SK-N-SH (cell line): ENCODE results near the gene DPEP3. TPM values are rescaled to one million over a fixed set of nuclear protein-coding genes. Genes with fewer than 3 reads are reported as not detected.
"Not testable (repeated sequence)": the region's sequence is repeated elsewhere in the genome, so short reads cannot be mapped to it uniquely, and the experiment has no call there.

Experiments
- CTCF ChIA-PET: fragments of 300-600, 350-600 bp; formaldehyde crosslinking; extraction: SDS; loops from one replicate; lab custom pipeline; 2021; lab: Yijun Ruan, JAX
- POLR2A ChIA-PET: fragments of 350-600 bp; sonication (Branson Sonifier 250); formaldehyde crosslinking; extraction: SDS; loops from one replicate; lab custom pipeline; 2020; ENCODE audit warnings: antibody characterized with exemption, inconsistent platforms; lab: Yijun Ruan, JAX
- DNase-seq: peaks from one replicate; pipeline ENCODE4 v3.0.0; 2012
- H2AFZ ChIP-seq: fragments of 200-600 bp; sonication (generic); 2 replicates; pipeline ENCODE4 v1.8.1; 2016; ENCODE audit warnings: antibody characterized with exemption, mild to moderate bottlenecking, low read depth
- H3F3A ChIP-seq: fragments of 200-600 bp; sonication (generic); replicated peaks from 2 replicates; pipeline ENCODE3; 2016; ENCODE audit warnings: antibody characterized with exemption, mild to moderate bottlenecking; ENCODE audit not compliant: insufficient read depth
- H3K27ac ChIP-seq, 2 experiments: fragments of 200-500 bp in 1 of 2; fragments of 200-600 bp in 1 of 2; sonication (Bioruptor generic) in 1 of 2; sonication (generic), shearing (Covaris generic) in 1 of 2; 2 replicates each; pipeline versions ENCODE4 v1.5.1 to v1.6.1; 2014 to 2016; ENCODE audit warnings: low read depth in 2 of 2, inconsistent platforms in 1 of 2, low read length in 1 of 2, mild to moderate bottlenecking in 1 of 2, mixed read lengths in 1 of 2
- H3K27me3 ChIP-seq: fragments of 200-600 bp; sonication (generic), shearing (Covaris generic); 2 replicates; pipeline ENCODE4 v1.6.1; 2016; ENCODE audit warnings: mixed run types; ENCODE audit not compliant: insufficient read depth
- H3K36me3 ChIP-seq, 2 experiments: fragments of 200-500 bp in 1 of 2; fragments of 200-600 bp in 1 of 2; sonication (Bioruptor generic) in 1 of 2; sonication (generic) in 1 of 2; replicated peaks in 1 of 2; 2 replicates each; pipeline versions ENCODE3 to v1.5.1; 2014 to 2016; ENCODE audit warnings: low read length in 1 of 2, mild to moderate bottlenecking in 1 of 2; ENCODE audit not compliant: insufficient read depth in 2 of 2, control insufficient read depth in 1 of 2
- H3K4me1 ChIP-seq, 2 experiments: fragments of 200-500 bp in 1 of 2; fragments of 200-600 bp in 1 of 2; sonication (Bioruptor generic) in 1 of 2; sonication (generic), shearing (Covaris generic) in 1 of 2; 2 replicates each; pipeline versions ENCODE4 v1.5.1 to v1.6.1; 2014 to 2016; ENCODE audit warnings: low read depth in 1 of 2, low read length in 1 of 2, mixed run types in 1 of 2; ENCODE audit not compliant: insufficient read depth in 2 of 2, control insufficient read depth in 1 of 2
- H3K4me2 ChIP-seq: fragments of 200-600 bp; sonication (generic), shearing (Covaris generic); 2 replicates; pipeline ENCODE4 v1.6.1; 2017; ENCODE audit warnings: mixed run types
- H3K4me3 ChIP-seq, 2 experiments: fragments of 200-500 bp in 1 of 2; fragments of 200-600 bp in 1 of 2; sonication (Bioruptor generic) in 1 of 2; sonication (generic), shearing (Covaris generic) in 1 of 2; 2 replicates each; pipeline versions ENCODE4 v1.5.1 to v1.8.1; 2014 to 2016; ENCODE audit warnings: low read depth in 2 of 2, inconsistent platforms in 1 of 2, low read length in 1 of 2, mild to moderate bottlenecking in 1 of 2, mixed read lengths in 1 of 2, moderate library complexity in 1 of 2
- H3K79me2 ChIP-seq: fragments of 200-600 bp; sonication (generic); 2 replicates; pipeline ENCODE4 v1.8.1; 2017; ENCODE audit warnings: mild to moderate bottlenecking; ENCODE audit not compliant: insufficient read depth
- H3K9ac ChIP-seq: fragments of 200-600 bp; sonication (generic); 2 replicates; pipeline ENCODE4 v1.6.1; 2017; ENCODE audit warnings: mixed run types
- H3K9me2 ChIP-seq: fragments of 200-600 bp; sonication (generic); 2 replicates; pipeline ENCODE4 v1.6.1; 2017; ENCODE audit warnings: mixed run types
- H3K9me3 ChIP-seq: fragments of 200-600 bp; sonication (generic); 2 replicates; pipeline ENCODE4 v1.6.1; 2017; ENCODE audit warnings: mixed run types, mild to moderate bottlenecking, moderate library complexity
- H4K20me1 ChIP-seq: fragments of 200-600 bp; sonication (generic); 2 replicates; pipeline ENCODE4 v1.6.1; 2017; ENCODE audit warnings: mild to moderate bottlenecking, mixed run types; ENCODE audit not compliant: insufficient read depth
- ELF1 ChIP-seq: IDR thresholded peaks from 2 replicates; pipeline ENCODE4 v1.4.0; 2012
- WGBS: methylation state at CpG from one replicate; pipeline ENCODE4 v1.1.6; 2017; ENCODE audit warnings: low lambda C conversion rate; 5-methylcytosine and 5-hydroxymethylcytosine counted together
- polyA plus RNA-seq, 3 experiments: library from polyadenylated mRNA; depleted of rRNA; stranded (reverse); fragments of >200 nt; gene quantifications; 2 replicates each; pipeline ENCODE4 v1.2.3, GENCODE V29; 2012
- TF ChIP-seq, protein P1 (sequence below): IDR thresholded peaks from 2 replicates; pipeline ENCODE4; 2012

Gene DPEP3
- polyA plus RNA-seq, 1 of the 3 experiments (the other 2 are of a cell fraction), result not detected

DNA sequence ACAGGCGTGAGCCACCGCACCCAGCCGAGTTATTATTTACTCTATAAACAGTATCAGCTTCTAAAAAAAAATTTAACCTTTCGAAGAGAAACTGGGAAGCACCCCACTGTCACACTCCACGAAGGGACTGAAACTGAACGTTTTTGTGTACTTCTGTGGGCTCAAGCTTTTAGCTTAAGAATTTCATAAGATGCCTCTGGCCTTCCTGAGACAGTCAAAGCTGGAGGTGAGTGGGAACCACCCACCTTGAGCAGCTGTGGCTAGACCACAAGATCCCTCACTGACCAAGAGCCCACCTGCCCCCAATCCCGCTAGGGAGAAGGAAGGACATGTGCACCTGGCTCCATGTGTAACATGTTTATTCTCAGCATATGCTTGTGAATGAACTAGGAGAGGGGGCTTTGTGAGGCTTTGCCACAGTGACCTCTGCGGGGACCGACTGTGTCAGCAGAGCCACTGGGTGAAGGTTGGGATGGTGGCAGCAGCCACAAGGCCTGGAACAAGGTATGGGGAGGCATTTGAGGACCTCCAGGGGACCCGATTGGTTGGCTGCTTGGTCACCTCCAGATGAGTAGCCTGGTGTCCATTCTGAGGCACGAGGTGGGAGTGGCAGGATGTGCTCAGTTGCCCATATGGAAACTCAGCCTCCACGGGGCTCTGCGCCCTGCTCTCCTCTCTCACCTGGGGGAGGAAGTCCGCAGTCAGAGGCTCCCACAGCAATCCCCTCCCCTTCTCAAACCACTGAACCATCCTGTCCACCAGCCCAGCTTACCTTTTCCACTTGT lies 4.8 kb downstream of the DPEP3 start:
- 59% methylated on average over 14 of the region's 14 CpGs for WGBS
- H3K9ac ChIP-seq, result no peak overlapping the region
- POLR2A ChIA-PET, result no interaction called here

DNA sequence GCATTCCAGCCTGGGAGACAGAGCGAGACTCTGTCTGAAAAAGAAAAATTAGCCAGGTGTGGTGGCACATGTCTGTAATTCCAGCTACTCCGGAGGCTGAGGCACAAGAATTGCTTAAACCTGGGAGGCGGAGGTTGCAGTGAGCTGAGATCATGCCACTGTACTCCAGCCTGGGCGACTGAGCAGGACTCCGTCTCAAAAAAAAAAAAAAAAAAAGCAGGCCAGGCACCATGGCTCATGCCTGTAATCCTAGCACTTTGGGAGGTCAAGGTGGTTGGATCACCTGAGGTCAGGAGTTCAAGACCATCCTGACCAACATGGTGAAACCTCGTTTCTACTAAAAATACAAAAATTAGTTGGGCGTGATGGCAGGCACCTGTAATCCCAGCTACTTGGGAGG lies 8.0 kb downstream of the DPEP3 start:
- not testable (repeated sequence) for H3K9ac ChIP-seq

More for the DNA sequence above, 4.8 kb downstream of the DPEP3 start:
- CTCF ChIA-PET, result interaction anchor here (1.2 kb wide), 1 partner anchor 90 kb away, joined by 3 read pairs; no protein-coding TSS in a partner anchor
- Histone ChIP-seq H3F3A (no peaks in the 10 kb centered on the region), H3K9me2 (no peaks in the 10 kb centered on the region), H3K79me2 (no peaks in the 10 kb centered on the region), H3K36me3 (no peaks in the 10 kb centered on the region), H3K27me3 (no peaks in the 10 kb centered on the region; the same call in 1 of the 2 replicates), H3K4me1 (no peaks in the 10 kb centered on the region), H3K9me3 (no peaks in the 10 kb centered on the region), H3K4me2 (no peak overlapping the region), H2AFZ (no peak overlapping the region), H3K27ac (no peak overlapping the region), H4K20me1 (no peaks in the 10 kb centered on the region), H3K4me3 (no peak overlapping the region)
- TF ChIP-seq ELF1, result no peak
- no peak for DNase-seq

DNA sequence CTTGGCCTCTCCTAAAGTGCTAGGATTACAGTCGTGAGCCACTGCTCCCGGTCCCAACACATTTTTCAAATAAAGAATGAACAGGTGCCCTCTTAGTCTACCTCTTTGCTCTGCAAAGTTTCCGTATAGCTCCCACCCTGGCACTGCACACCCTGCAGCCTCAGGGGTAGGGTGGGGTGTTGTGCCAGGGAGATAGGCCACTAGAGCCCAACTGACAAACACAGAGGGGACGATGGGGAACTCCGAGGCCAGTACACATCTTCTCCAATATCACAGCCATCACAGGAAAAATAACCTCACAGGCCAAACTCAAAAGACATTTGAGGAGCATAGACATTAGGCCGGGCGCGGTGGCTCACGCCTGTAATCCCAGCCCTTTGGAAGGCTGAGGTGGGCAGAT lies 9.2 kb downstream of the DPEP3 start:
- DNase-seq, result no peak
- Histone ChIP-seq H3K36me3 (no peaks in the 10 kb centered on the region), H3K4me3 (no peak overlapping the region), H3K4me1 (peaks cover 9 to 22% of the 10 kb centered on the region in 2 experiments; a peak in 3 of 4 replicates), H3F3A (peaks cover 4% of the 10 kb centered on the region), H3K27me3 (no peaks in the 10 kb centered on the region; the same call in 1 of the 2 replicates), H3K9ac (no peak overlapping the region), H3K27ac (no peak overlapping the region), H3K9me2 (no peaks in the 10 kb centered on the region), H4K20me1 (peaks cover 12% of the 10 kb centered on the region), H2AFZ (no peak overlapping the region), H3K4me2 (no peak overlapping the region), H3K79me2 (peaks cover 22% of the 10 kb centered on the region), H3K9me3 (no peaks in the 10 kb centered on the region)
- 96% methylated on average over 9 of the region's 9 CpGs for WGBS
- TF ChIP-seq, protein P1, sequence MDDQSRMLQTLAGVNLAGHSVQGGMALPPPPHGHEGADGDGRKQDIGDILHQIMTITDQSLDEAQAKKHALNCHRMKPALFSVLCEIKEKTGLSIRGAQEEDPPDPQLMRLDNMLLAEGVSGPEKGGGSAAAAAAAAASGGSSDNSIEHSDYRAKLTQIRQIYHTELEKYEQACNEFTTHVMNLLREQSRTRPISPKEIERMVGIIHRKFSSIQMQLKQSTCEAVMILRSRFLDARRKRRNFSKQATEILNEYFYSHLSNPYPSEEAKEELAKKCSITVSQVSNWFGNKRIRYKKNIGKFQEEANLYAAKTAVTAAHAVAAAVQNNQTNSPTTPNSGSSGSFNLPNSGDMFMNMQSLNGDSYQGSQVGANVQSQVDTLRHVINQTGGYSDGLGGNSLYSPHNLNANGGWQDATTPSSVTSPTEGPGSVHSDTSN, result no peak
- ChIA-PET POLR2A (no interaction called here), CTCF (interaction anchor here (1.0 to 1.8 kb wide), 3 partner anchors 11 to 21 kb away, joined by 3 to 4 read pairs (median 3); no protein-coding TSS in a partner anchor)

More for the DNA sequence above, 8.0 kb downstream of the DPEP3 start:
- H3K4me3 ChIP-seq, H3K27me3 ChIP-seq, POLR2A ChIA-PET, H4K20me1 ChIP-seq, H2AFZ ChIP-seq, H3K36me3 ChIP-seq, DNase-seq, H3K27ac ChIP-seq, H3K9me2 ChIP-seq, H3F3A ChIP-seq, H3K4me2 ChIP-seq, H3K9me3 ChIP-seq: not testable (repeated sequence)
- WGBS, result 86% methylated on average over 7 of the region's 7 CpGs
- Histone ChIP-seq H3K79me2 (peaks cover 11% of the 10 kb centered on the region), H3K4me1 (peaks cover 0 to 10% of the 10 kb centered on the region in 2 experiments; a peak in 1 of 4 replicates)
- CTCF ChIA-PET, result interaction anchor here (1.0 kb wide), 1 partner anchor 10 kb away, joined by 4 read pairs; no protein-coding TSS in a partner anchor
